IPS-15b (cell line): ENCODE measurements around the gene SGMS1.

ENCODE experiments used
- H3K27me3 ChIP-seq: one replicate; pipeline ENCODE4 v1.6.1; 2013; ENCODE audit warnings: low read length; ENCODE audit not compliant: control insufficient read depth, insufficient read depth
- H3K36me3 ChIP-seq: one replicate; pipeline ENCODE4 v1.6.1; 2013; ENCODE audit warnings: low read length; ENCODE audit not compliant: control insufficient read depth, insufficient read depth
- H3K4me1 ChIP-seq: one replicate; pipeline ENCODE4 v1.6.1; 2013; ENCODE audit warnings: mild to moderate bottlenecking, low read length; ENCODE audit not compliant: control insufficient read depth, insufficient read depth
- H3K4me3 ChIP-seq: one replicate; pipeline ENCODE4 v1.5.1; 2013; ENCODE audit warnings: low read depth, low read length
- H3K9ac ChIP-seq: one replicate; pipeline ENCODE4 v1.6.1; 2013; ENCODE audit warnings: low read depth, mild to moderate bottlenecking, low read length
- H3K9me3 ChIP-seq: one replicate; pipeline ENCODE4 v1.6.1; 2013; ENCODE audit warnings: mild to moderate bottlenecking, low read length; ENCODE audit not compliant: control insufficient read depth, insufficient read depth

Gene SGMS1

GRCh38 chr10:50515420-50515819 is 108.3 kb downstream of the SGMS1 start:
- H3K4me1 ChIP-seq = no peaks in the 10 kb centered on the region
- no peaks in the 10 kb centered on the region for H3K27me3 ChIP-seq
- no peaks in the 10 kb centered on the region for H3K9me3 ChIP-seq
- H3K9ac ChIP-seq = no peak overlapping the region
- no peaks in the 10 kb centered on the region for H3K36me3 ChIP-seq
- H3K4me3 ChIP-seq = no peak overlapping the region

- no peak overlapping the region for H3K4me3 ChIP-seq
- no peaks in the 10 kb centered on the region for H3K27me3 ChIP-seq
- H3K9ac ChIP-seq = no peak overlapping the region
- H3K36me3 ChIP-seq = no peaks in the 10 kb centered on the region
- H3K9me3 ChIP-seq = no peaks in the 10 kb centered on the region
- no peaks in the 10 kb centered on the region for H3K4me1 ChIP-seq
Observed at GRCh38 chr10:50514995-50515394, 108.8 kb downstream of the SGMS1 start.

DNA sequence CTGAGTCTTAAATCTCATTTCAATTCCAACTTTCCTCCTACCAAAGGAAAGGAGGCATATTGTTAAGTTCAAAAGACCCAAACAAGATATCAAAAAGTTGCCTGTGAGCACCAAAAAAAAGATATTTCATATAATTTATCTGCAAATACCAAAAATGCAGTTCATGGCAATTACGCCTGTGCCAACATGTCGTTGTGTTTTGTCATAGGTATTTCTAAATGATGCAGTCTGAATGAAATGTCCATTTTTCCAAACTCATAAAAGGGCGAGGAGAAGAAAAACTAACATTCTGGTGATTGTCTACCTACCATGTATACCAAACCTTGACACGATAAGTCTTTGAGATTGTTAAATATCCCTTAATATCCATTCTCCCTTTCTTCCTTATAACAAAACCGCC is 109.8 kb downstream of the SGMS1 start:
- Histone ChIP-seq H3K4me1 (no peaks in the 10 kb centered on the region), H3K9me3 (no peaks in the 10 kb centered on the region), H3K36me3 (no peaks in the 10 kb centered on the region), H3K9ac (no peak overlapping the region), H3K4me3 (no peak overlapping the region), H3K27me3 (no peaks in the 10 kb centered on the region)

DNA sequence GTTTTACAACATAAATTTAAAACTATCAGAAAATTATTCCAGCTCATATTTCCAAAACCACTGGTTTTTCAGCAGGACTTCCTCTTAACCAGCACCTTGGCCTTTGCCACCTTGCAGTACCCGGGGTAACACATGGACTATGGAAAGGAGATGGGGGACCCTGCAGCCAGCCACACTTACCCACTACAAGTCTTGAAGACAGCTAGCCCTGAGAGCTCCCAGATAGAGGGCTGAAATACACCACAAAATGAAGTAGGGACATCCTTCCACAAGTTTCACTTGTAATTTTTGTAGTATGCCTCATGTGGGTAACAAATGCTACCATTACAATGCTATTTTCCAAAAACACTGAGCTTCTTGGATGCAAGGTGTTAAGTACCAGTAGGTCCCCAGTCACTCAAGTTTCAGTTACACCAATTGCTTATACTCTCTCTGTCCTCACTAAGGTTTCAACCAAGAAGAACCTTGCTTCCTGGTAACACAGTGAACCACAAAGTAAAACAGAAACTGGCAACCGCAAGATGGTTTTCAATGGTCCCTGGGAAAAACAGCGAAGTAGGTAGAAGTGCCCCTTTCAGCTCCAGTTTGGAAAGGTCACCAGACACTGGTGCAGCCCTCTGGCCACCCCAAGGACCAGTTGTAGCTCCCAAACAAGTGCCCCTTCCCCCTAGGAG is 110.9 kb downstream of the SGMS1 start:
- H3K27me3 ChIP-seq = no peaks in the 10 kb centered on the region
- no peaks in the 10 kb centered on the region for H3K36me3 ChIP-seq
- H3K4me1 ChIP-seq = peaks cover 5% of the 10 kb centered on the region
- no peaks in the 10 kb centered on the region for H3K9me3 ChIP-seq
- no peak overlapping the region for H3K9ac ChIP-seq
- H3K4me3 ChIP-seq = no peak overlapping the region

DNA sequence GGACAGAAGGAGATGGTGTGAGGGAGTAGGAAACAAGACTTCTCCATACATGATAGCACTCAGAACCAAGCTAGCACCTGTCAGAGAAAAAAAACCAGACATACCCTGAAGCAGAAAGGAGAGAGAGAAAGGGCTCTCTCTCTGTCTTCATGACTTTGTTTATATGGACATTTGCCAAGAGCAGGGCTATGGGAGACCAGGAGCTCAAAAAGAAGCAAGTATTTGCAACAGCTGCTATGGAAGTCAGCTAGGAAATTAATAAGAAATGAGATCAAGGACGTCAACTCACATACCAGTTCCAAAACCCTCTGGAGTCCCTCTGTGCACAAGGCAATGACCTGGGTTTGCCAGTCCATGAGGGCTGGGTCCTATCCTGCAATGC is 111.6 kb downstream of the SGMS1 start:
- H3K27me3 ChIP-seq = no peaks in the 10 kb centered on the region
- no peak overlapping the region for H3K9ac ChIP-seq
- peaks cover 9% of the 10 kb centered on the region for H3K4me1 ChIP-seq
- no peak overlapping the region for H3K4me3 ChIP-seq
- no peaks in the 10 kb centered on the region for H3K9me3 ChIP-seq
- H3K36me3 ChIP-seq = no peaks in the 10 kb centered on the region

DNA sequence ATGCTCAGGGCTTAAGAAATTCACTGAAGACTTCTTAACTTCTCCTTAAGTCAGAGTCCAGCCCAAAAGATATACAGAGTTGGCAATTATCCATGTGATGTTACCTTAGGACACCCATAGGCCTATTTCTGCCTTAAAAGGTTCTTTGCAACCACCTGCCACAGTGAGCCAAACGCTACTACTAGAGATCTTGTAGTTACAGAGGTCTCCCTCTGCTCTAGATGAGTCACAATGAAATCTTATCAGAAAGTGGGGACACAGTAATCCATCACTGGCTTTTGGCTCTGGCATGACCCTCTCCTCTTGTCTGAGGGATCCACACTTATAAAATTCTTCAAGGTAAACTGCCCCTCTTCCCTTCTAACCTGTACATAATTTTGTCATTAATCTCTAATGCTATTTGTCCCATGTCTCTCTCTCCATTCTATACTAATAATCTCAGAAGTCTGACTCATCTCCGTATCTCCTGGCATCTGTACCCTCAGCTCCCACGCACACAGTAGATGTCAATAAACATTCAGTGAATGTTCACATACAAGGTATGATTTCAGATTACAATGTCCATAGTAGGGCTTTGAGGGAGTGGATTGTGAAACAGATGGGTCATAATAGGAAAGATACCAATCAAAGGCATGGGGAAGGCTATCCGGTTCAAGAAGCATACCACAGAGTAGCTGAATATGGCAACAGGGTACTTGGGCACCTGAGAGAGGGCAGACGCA is 112.1 kb downstream of the SGMS1 start:
- Histone ChIP-seq H3K9me3 (no peaks in the 10 kb centered on the region), H3K27me3 (no peaks in the 10 kb centered on the region), H3K36me3 (no peaks in the 10 kb centered on the region), H3K4me3 (no peak overlapping the region), H3K9ac (no peak overlapping the region), H3K4me1 (peaks cover 12% of the 10 kb centered on the region)

DNA sequence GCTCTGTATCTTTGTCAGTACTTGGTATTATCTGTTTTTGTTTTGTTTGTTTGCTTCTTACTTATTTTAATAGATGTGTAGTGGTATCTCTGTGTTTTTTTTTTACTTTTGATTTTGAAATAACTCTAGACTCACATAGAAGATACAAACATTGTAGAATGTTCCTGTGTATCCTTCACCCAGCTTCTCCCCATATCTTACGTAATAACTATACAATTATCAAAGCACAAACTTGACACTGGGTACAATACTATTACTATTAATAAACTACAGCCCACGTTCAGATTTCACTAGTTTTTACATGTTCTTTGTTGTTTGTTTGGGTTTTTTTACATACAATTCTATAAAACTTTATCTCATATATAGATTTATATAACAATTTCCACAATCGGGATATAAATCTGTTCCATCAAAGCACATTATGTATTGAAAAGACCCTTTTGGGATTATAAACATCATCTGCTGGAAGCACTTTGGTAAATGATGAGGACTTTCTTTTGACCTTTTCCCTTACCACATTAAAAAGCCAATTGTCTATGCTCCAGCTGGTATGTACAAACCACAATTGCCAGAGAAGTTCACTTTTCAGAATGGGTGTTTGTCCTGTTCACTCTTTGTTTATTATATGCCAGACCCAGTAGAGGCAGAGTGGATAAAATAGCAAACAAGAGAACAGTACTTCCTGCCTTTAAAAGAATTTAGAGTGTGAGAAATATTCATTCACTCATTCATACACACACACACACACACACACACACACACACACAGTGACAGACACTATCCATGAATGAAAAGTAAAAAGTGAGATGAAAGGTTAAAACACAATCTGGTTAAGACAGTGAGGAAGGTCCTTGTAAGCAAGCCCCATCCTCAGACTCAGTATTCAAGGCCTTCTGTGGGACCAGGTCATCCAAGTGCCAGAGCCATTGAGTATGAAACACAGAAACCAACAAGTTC is 113.0 kb downstream of the SGMS1 start:
- H3K9ac ChIP-seq = no peak overlapping the region
- no peaks in the 10 kb centered on the region for H3K36me3 ChIP-seq
- no peaks in the 10 kb centered on the region for H3K9me3 ChIP-seq
- H3K4me1 ChIP-seq = peaks cover 12% of the 10 kb centered on the region
- no peak overlapping the region for H3K4me3 ChIP-seq
- no peaks in the 10 kb centered on the region for H3K27me3 ChIP-seq

DNA sequence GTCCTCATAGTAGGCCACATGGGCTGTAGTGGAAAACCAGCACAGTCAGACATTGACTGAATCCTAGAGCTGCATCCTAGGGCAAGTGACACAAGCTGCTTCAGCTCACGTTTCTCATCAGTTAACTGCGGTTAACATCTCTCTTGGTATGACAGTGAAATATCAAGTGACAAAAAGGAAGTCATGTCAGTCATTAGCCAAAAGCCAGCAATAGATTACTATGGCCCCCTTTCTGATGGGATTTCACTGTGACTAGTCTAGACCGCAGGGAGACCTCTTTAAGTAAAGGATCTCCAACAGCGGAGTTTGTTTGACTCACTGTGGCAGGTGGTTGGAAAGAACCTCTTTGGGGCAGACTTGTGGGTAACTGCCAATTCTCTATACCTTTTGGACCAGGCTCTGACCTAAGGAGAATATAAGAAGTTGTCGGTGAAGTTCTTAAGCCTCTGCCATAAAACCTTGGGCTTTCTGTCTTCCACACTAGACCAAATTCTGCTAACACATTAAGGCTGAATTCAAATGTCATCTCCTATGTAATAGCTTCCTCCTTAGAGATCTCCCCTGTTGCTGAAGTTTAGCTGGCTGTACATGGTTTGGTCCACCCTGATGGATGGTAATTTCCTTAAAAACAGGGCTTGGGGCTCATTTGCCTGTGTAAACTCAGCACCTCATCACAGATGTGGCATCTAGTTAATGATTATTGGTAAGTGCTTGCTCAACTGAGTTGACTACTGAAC is 115.3 kb downstream of the SGMS1 start:
- Histone ChIP-seq H3K27me3 (no peaks in the 10 kb centered on the region), H3K9me3 (no peaks in the 10 kb centered on the region), H3K4me3 (no peak overlapping the region), H3K36me3 (no peaks in the 10 kb centered on the region), H3K9ac (no peak overlapping the region), H3K4me1 (peaks cover 17% of the 10 kb centered on the region)

GRCh38 chr10:50506861-50507573 is 116.7 kb downstream of the SGMS1 start:
- Histone ChIP-seq H3K36me3 (no peaks in the 10 kb centered on the region), H3K27me3 (no peaks in the 10 kb centered on the region), H3K4me3 (no peak overlapping the region), H3K9ac (no peak overlapping the region), H3K9me3 (no peaks in the 10 kb centered on the region), H3K4me1 (peaks cover 25% of the 10 kb centered on the region)

- Histone ChIP-seq H3K9ac (no peak overlapping the region), H3K36me3 (no peaks in the 10 kb centered on the region), H3K4me3 (no peak overlapping the region), H3K4me1 (peaks cover 27% of the 10 kb centered on the region), H3K27me3 (no peaks in the 10 kb centered on the region), H3K9me3 (no peaks in the 10 kb centered on the region)
Observed at GRCh38 chr10:50504389-50504788, 119.4 kb downstream of the SGMS1 start.
